GM19238 (cell line): ENCODE measurements around the gene PDE4D.

Source experiments
- DNase-seq: peaks from one replicate; pipeline ENCODE4 v3.0.0; 2011; ENCODE audit warnings: low spot score; ENCODE audit not compliant: insufficient read length

The PDE4D gene

DNA sequence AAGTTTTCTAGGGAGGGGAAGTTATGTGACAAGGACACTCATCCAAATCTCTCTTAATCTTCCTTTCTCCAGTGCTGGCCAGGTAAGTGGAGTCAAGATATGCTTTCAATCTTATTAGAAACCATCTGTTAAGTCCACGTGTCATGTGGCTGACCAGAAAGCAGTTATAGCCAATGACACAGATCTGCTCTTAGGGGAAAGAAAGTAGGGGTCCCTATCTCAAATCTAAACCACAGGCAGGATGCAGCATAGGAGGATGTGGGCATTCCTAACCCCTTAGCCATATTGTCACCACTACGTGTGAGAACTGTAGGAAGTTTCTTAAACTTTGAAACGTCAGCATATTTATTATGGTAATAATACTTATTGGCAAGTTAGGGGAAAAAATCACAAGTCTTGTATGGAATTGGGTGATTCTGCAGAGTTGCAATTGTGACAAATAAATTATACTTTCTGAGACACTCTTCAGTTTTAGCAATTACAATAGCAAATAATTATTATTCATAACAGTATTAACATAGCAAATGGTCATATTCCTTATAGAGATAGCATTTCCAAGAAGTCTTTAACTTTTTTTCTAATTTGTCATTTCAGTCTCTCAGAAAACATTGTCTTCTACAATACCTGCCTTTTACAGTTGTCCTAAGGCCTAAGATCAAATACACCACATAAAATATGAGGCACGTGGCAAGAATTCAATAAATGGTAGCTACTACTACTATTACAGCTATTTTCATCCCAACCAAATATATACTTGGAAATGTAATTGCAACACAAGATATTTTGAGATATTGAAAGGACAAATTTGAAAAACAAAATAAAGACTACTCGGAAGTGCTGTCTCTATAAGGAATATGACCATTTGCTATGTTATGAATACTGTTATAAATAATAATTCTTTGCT is 236.9 kb downstream of the PDE4D start:
- no peak for DNase-seq

DNA sequence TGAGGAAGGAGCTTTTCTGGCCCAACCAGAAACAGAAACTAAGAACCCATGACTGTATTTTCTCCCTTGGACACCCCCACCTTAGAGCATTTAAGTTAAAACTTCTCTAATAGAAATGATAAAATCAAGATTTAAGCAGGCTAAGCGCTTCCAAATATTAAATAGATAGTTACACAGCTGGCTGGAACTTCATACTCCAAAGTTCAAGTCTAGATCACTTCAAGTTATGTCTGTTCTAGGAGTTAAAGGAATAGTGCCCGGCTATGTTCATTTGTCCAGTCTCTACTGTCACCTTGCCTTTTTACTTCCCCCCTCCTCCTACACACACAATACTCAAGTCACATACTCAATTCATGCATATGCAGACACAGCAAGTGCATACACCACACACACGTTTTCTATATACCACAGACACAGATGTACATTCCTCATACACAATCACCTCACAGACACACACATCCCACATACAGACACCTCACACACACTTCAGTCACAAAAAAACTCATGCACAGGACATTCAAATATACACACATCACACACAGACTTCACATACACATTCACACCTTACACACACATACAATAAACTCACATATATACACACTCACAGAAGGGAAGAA is 237.7 kb downstream of the PDE4D start:
- DNase-seq, result no peak

DNA sequence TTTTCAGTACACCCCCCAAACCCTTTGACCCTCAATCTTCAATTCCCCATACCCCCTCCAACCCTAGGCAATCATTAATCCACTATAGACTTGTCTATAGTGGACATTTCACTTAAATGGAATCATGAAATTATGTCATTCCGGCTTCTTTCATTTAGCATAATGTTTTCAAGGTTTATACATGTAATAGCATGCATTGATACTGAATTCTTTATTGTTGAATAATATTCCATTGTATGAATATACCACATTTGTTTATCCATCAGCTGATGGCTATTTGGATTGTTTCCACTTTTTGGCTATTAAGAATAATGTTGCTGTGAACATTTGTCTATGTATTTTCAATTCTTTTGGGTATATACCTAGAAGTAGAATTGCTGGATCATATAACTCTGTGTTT is 238.8 kb downstream of the PDE4D start:
- no peak for DNase-seq

DNA sequence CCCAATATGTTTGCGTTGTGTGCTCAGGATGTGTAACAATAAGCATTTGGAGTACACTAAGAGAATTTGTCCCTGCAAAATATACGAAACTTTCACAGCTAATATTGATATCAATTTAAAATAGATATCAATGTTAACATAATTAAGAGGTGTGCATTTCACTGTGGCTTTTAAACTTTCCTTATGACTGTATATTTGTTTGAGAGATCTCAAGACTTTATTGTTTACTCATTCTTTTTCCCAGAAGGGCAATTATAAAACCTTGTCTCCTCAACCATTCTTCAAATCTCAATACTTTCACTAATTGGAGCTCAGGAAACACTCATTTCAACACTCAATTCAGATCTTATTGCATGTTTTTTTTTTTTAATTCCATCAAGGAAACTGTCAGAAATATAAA is 241.1 kb downstream of the PDE4D start:
- DNase-seq, result no peak

DNA sequence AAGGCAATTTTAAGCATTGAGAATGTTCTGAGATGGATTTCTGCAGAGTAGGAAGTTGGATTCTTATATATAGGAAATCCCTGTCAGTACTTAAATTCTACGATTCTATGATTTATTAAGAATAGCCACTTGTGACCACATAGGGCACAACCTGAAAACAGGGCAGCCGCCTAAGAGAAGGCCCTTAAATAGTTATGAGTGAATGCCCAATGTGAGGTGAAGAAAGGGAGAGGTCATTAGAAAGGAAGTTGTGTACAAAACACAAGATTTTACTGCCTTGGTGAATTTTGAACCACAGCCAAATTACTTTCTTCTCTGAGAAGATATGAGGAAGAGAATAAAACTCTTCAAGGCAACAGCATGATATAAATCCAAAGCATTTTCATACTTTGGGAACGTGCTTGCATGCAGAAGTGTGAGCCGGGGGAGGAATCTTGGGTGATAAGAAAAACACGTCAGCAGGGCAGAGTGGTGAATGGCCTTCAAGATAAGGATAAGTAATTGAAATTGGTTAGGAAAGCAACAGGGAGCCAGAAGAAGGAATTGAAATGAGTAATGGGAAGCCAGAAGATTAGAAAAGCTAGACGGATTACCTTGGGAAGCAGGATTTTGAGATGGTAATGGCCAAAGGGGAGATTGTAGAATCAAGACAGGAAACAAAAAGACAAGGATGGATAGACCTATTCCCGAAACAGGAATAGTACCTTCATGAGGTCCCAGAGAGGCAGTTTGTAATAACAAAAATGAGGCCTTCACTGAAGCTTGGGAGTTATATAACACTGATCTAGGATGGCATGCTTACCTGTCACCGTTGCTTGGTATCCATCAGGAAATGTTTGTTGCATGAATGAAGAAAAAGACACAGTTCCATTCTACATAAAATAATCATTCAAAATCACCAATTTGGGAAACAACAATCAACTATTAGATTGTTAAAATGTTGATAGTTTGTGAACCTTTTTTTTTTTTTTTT is 244.3 kb downstream of the PDE4D start:
- no peak for DNase-seq

- DNase-seq, result no peak
Measured at GRCh38 chr5:59648038-59648831, 245.3 kb downstream of the PDE4D start.

DNA sequence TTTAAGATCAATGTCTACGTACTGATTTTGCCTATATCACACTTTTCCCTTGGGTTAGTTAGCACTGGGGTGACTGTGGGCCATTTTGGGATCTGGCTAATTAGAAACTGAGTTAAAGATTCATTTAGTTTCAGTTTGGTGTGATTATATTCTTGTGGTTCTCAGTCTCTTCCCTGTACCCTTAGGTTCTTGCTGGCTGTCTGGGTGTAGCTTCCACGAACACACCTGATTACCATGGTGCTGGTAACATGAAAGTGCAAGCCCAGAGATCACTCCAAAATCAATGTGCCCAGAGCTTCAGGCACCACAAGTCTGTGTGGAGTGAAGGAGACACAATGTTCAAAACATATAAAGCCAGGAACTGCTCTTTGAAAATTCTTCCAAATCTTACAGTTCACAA is 248.1 kb downstream of the PDE4D start:
- DNase-seq, result no peak

- DNase-seq, result no peak
Measured at GRCh38 chr5:59640411-59640810, 253.1 kb downstream of the PDE4D start.

DNA sequence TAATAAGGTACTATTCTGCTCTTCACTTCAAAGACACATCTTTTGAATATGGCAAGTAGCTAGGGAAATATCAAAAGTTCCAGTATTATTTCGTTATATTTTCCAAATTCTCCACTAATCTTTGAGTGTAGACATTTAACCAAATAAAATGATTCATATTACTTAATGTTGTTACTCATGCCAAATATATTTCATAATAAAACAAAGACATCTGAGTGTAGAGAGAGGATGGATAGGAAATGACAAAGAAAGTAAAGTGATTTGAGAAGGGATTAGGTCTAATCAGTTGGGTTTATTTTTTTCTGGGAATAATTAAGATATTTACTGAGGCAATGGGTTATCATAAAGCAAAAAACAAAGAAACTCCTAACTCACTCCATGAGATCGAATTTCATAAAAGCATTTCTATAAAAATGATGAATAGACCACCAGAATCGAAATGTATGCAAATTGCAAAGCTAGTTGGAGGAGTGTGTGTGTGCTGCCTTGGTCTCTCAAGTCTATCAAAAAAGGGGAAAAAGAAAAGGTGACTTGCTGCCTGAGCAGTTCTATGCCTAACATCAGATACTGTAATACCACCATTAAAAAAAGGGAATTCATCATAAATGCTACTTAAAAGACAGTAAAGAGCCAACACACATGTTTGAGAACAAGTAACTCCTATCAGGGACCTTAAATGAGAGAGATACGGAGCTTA is 255.5 kb downstream of the PDE4D start:
- no peak for DNase-seq

DNA sequence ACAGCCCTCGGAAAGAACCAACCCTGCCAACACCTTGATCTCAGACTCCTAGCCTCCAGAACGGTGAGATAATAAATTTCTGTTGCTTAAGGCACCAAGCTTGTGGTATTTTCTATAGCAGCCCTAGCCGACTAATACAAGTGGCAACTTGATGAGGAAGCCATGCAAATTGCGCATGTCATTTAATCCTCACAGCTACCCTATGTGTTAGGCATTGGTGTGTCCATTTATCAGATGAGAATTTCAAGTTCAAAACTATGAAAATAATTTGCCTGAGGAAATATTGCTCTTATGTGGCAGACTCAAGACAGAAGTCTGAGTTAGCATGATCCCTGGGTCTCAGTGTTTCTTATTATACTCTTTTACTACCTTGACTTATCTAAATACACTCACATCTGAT is 264.0 kb downstream of the PDE4D start:
- no peak for DNase-seq

- no peak for DNase-seq
Measured at GRCh38 chr5:59628062-59628828, 265.3 kb downstream of the PDE4D start.

DNA sequence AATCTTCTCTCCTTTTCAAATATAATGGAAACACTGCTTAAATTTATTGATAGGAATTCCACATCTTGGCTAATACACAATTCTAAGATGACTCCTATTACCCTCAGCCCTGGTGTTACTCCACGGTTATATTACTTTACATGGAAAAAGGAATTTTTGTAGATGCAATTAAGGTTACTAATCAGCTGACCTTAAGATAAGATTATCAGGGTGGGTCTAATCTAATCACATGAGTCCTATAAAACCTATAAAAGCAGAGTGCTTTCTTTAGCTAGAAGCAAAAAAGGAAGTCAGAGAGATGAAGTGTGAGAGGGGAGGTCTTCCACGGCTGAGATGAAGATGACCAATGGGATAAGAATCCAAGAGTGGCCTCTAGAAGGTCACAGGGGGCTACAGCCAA is 268.6 kb downstream of the PDE4D start:
- DNase-seq, result no peak

DNA sequence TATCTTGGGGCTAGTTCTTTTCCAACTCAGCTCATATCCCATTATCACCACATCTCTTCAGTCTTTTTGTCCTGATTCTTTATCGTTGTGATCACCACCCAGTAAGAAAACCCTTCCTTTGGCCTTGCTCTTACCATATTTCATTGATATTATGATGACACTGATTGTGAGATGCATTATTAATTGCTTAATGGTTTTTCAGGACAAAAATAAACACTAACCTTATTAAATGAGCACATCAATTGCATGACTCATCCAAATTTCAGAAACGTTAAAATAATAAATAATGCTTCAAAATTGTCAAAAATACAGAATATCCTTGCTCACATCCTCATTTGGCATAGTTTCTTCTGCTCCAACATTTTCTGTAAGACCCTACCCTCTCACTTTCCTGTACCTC is 270.7 kb downstream of the PDE4D start:
- DNase-seq, result no peak

DNA sequence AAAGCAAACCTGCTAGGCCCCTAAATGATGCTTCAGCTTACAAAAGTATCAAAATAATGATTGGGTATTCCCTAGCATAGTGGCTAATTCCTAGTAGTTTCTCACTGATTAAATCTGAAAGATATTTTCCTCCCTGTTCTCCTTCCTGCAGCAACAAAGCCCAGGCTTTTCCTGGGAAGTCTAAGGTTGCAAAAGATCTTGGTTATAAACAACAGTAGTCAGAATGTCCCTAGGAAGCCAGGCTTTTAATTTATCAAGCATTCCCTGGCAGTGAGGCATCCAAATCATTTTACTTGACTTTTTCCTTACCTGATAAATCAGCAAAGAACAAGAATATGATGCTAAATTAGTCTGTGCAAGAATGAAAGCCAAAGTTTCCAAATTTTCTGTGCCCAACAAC is 272.0 kb downstream of the PDE4D start:
- no peak for DNase-seq

DNA sequence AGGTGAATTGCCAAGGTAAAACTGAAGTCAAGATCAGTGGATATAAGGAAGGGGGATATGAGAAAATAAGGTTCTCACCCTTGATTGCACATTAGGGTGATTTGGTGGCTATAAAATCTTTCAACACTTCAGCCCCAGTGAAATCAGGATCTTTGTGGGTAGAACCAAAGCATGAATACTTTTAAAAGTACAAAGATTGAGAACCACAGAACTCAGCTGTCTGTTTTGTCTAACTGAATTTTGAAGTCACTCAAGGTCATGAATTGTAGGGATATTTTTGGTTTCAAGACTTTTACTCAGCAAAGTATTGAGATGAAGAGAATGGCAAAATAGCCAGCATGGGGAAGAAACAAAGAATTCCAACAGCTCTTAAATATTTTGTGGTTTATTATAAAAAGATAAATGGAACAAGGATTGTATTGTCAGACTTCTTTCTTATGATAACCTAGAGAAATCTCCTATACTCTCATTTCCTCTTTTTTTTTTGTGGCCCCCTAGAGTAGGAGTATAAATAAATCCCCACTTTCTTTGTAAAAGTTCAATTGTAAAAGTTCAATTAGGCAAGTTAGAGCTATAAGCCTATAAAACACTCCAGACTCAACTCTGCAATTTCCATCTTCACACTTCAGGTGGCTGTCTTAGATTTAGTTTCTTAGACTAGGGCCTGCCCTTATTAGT is 272.9 kb downstream of the PDE4D start:
- DNase-seq, result no peak

DNA sequence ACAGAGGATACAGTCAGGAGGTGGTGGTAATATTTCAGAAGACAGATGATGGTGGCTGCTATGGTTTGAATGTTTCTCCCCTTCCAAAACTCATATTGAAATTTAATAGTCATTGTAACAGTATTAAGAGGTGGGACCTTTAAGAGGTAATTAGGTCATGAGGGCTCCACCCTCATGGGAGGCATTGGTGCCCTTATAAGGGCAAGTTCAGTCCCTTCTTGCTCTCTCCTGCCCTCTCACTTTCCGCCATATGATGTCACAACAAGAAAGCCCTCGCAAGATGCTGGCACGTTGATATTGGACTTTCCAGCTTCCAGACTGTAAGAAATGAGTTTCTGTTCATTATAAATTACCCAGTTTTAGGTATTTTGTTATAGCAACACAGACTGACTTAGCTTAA is 274.9 kb downstream of the PDE4D start:
- no peak for DNase-seq

DNA sequence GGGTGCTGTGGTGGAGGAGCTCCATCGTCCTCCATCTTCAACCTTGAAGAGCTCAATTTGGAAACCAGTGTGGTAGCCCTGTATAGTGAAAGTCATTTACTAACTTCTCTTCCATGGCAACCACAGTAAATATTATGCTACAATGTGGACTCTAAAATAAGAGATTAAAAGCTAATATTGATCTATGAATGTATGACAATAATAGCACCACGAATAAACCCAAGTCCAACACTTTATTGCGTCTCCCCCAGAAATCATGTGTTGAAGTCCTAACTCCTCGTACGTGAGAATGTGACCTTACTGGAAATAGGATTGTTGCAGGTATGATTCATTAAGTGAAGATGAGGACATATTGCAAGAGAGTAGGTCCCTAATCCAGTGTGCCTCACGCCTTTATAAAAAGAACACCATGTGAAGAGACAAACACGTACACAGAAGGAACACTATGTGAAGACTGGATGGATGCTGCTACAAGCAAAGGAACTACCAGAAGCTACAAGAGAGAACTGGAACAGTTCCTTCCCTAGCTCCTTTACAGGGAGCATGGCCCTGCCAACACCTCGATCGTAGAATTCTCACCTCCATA is 276.2 kb downstream of the PDE4D start:
- no peak for DNase-seq

DNA sequence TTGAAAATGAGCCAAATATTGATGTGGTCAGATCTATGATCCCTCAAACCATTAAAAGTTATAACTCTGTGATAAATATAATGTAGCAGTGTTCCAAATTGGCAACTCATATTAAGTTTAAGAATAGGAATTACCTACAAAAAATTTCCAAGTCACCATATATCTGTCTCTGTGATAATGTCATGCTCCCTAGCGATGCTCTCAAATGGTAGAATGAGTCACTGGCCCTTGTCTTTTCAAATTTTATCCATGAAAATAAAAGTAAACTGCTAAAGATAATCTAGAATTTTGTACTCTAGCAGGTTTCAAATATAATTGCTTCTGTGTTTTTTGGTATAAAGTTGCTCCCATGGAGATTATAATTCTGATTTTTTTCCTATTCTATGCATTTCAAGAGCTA is 277.1 kb downstream of the PDE4D start:
- no peak for DNase-seq

DNA sequence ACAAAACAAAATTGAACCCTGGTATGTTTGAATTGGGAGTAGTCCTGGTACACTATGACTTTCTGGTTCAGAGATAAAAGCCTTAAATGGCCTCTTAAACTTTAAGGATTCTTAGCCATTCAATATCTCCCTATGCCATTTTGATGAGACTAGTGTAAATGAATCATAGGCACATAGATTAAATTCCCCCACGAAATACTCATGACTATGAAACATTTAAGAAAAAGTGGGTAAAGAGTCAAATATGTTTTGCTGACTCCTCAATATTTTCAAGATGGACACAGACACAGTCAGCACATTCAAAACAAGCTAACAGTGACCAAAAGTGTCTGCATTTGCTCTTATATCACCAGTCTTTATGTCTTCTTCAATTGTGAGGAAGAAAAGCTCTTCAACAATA is 278.3 kb downstream of the PDE4D start:
- no peak for DNase-seq
